ENCODE measurements around the gene NUP98. TPM values are rescaled to one million over a fixed set of nuclear protein-coding genes. Genes with fewer than 3 reads are reported as not detected.

NUP98 gene
- total RNA-seq, 4 donors from 2014 or later: 73.8 to 205 (median 110) TPM

DNA sequence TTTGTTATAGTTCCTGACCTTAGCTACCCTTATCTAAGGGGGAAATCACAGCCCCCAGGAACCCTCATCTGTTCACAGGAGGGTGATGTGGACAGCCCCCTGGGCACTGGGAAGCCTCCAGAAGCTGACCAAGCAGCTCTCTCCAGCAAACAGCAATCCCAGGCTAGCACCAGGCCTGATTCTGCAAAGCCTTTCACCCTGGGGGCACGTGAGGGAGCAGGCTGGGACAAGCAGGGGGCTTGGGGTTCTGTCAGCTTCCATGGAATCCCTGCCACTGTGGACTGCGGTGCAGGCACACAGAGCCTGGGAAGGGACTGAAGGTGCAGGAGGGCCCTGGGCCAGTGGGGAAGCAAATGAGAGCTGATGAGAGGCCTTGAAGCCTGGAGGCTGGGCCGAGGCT is 13.1 kb upstream of the NUP98 start:
- no peak for DNase-seq (ENCODE audit: low spot score)
- TF ChIP-seq, protein P1, sequence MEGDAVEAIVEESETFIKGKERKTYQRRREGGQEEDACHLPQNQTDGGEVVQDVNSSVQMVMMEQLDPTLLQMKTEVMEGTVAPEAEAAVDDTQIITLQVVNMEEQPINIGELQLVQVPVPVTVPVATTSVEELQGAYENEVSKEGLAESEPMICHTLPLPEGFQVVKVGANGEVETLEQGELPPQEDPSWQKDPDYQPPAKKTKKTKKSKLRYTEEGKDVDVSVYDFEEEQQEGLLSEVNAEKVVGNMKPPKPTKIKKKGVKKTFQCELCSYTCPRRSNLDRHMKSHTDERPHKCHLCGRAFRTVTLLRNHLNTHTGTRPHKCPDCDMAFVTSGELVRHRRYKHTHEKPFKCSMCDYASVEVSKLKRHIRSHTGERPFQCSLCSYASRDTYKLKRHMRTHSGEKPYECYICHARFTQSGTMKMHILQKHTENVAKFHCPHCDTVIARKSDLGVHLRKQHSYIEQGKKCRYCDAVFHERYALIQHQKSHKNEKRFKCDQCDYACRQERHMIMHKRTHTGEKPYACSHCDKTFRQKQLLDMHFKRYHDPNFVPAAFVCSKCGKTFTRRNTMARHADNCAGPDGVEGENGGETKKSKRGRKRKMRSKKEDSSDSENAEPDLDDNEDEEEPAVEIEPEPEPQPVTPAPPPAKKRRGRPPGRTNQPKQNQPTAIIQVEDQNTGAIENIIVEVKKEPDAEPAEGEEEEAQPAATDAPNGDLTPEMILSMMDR (IDR thresholded peaks at IDR 0.05): no peak
- no peak for ATAC-seq (ENCODE audit: low FRiP score)

DNA sequence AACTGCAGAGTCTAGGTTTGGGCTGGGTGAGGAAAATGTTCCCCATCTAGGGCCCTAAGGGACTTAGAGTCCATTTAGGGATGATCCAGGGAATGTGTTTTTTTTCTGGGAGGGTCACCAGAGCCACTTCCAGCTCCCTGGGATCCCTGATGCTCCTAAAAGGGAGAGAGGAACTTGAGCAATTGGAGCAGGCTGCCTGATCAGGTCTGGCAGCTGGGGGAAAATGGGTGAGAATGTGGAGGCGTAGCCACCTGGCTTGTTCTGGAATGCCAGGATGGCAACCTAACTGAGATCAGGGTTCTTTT is 12.2 kb upstream of the NUP98 start:
- DNase-seq (ENCODE audit: low spot score) (no peak), ATAC-seq (ENCODE audit: low FRiP score) (no peak)
- TF ChIP-seq, protein P1 (IDR thresholded peaks at IDR 0.05): no peak

DNA sequence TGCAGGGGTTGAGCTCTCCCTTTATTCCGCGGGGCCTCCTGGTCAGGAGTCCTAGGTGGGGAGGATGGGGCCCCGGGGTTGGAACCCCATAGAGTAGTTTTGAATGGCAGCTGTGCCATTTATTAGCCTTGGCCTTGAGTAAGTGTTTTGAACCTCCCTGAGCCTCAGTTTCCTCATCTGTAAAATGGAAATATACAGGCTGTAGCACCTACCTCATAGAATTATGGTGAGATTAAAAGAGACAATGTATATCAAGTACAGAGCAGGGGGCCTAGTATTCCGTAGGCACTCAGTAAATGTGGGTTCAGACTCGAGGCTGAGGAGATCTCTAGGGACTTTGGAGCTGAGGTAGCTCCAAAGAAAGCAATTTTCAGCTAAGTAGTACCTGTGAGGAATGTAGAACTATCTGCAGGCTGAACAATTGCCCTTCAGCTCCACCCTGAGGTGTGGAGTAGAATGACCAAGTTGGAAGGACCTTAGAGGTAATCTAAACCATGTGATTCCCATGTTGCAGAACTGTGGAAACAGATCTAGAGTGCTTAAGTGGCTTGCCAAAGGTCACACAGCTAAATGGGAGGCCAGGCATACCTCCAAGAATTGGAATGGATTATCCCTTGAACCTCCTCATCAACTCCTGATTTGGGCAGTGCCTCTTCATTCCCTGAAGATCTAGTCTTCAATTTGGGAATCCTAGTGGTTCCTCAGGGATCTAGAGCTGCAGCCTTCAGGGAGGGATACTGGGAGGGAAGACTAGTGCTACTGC is 11.7 kb upstream of the NUP98 start:
- TF ChIP-seq, protein P1 (IDR thresholded peaks at IDR 0.05): no peak
- DNase-seq (ENCODE audit: low spot score) (no peak), ATAC-seq (ENCODE audit: low FRiP score) (peak; percentile 55)

DNA sequence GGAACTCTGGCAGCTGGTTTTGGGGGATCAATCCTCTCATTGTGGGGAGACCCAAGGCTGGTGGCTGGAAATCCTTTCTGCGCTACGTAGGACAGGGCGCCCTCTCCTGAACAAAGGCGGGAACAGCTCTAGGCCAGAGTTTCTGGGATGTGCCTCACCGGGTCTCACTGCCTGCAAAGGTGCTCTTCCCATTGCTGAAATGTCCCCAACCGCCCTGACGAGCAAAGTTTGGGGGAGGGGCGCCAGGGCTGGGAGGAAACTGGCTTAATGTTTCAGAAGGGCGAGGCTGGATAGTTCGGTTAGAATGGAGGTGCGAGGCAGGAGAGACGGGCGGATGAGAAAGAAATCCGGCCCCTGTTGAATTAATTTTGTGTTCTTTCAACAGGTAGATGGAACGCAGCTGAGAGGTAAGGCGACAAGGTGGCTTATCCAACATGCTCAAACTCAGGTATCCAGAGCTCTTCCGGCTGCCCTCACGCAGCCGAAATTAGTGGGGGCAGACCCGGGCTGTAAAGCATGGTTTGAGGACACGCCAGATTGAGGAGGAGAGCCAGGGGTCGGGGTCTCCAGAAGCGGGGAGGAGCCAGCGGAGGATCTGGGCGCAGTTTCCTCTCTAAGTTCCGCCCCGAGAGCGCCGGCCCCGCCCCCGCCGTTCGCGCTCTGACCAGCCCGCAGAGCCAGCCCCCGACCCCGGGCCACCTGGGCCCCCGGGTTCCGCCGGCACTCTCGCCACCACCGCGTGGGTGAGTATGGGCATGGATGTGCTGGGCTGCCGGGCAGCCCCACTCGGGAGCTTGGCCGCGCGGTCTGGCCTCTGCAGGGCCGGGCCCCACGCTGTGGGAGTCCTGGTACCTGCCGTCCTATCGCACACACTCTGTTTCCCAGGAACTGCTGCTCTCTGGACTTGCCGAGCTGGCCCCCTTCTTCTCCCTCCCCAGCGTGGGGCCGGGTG is 10.8 kb upstream of the NUP98 start, which contains the start of gene PGAP2:
Gene PGAP2, plus strand, starts transcription at position 652 of the 952 bp plus-strand sequence. CDS start 2,700 bp downstream, outside the sequence.
- peak; percentile 75 for ATAC-seq (ENCODE audit: low FRiP score)
- TF ChIP-seq, protein P1 (IDR thresholded peaks at IDR 0.05): peak in 1 of 3 donors; percentile 5
- peak; percentile 35 for DNase-seq (ENCODE audit: low spot score)

DNA sequence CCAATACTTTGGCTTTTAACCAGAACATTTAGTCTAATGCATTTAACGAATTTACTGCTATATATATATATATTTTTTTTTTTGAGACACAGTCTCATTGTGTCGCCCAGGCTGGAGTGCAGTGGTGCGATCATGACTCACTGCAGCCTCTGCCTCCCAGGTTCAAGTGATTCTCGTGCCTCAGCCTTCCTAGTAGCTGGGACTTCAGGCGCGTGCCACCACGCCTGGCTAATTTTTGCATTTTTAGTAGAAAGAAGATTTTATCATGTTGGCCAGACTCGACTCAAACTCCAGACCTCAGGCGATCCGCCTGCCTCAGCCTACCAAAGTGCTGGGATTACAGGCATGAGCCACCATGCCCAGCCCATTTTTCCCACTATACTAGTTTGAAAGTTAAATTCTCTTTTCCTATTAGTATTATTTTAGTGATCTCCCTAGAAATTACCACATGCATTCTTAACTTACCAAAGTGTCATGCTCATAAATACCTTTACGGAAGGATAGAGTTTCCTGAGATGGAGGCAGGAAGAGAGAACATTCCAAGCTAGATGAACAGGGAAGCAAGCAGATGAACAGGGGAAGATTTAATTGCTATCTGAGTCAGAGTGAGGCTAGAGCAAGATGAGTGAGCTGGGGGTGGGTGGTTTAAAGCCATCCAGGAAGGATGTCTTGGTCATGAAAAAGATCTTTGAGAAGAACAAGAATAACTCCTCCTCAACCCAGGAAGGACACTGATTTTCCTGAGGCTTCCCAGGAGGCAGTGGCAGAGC is 6.6 kb upstream of the NUP98 start:
- ATAC-seq (ENCODE audit: low FRiP score): no peak

More for the DNA sequence above, 6.6 kb upstream of the NUP98 start:
- TF ChIP-seq, protein P1 (IDR thresholded peaks at IDR 0.05): no peak
- no peak for DNase-seq (ENCODE audit: low spot score)
